ENCODE results near the gene CCDC74A.
"Not testable (repeated sequence)": the region's sequence is repeated elsewhere in the genome, so short reads cannot be mapped to it uniquely, and the experiment has no call there.

CCDC74A gene

DNA sequence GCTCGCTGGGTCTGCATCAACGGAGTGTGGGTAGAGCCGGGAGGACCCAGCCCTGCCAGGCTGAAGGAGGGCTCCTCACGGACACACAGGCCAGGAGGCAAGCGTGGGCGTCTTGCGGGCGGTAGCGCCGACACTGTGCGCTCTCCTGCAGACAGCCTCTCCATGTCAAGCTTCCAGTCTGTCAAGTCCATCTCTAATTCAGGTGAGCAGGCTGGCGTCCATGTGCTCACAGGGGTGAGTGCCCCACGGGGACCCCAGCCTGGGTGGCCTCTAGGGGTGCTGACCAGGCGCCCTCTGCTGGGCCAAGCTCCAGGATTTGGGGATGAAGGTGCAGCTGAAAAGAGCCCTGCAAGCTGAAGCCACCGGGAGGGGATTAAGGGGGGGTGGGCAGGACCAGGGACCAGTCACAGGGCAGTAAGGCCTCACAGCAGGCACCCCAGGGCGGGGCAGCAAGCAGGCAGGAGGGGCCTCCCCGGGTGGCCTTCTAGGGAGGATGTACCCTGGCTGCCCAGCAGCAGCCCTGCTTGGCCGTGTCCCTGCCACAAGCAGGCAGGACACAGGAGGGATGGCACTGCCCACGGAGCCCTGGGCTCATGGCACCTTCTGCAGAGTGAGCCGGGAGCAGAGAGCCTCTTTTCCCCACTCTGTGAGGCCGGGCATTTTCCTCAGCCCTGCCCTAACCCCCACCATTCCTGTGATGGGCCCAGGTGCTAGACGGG, 3.1 kb downstream of the CCDC74A start:
- not testable (repeated sequence) for DNase-seq; H3K4me3 Mint-ChIP-seq; H3K27ac Mint-ChIP-seq; H3K27me3 Mint-ChIP-seq; H3K9me3 Mint-ChIP-seq; H3K36me3 Mint-ChIP-seq (ENCODE audit: low read depth); ATAC-seq
- H3K4me1 Mint-ChIP-seq = peaks cover 16% of the 10 kb centered on the region

DNA sequence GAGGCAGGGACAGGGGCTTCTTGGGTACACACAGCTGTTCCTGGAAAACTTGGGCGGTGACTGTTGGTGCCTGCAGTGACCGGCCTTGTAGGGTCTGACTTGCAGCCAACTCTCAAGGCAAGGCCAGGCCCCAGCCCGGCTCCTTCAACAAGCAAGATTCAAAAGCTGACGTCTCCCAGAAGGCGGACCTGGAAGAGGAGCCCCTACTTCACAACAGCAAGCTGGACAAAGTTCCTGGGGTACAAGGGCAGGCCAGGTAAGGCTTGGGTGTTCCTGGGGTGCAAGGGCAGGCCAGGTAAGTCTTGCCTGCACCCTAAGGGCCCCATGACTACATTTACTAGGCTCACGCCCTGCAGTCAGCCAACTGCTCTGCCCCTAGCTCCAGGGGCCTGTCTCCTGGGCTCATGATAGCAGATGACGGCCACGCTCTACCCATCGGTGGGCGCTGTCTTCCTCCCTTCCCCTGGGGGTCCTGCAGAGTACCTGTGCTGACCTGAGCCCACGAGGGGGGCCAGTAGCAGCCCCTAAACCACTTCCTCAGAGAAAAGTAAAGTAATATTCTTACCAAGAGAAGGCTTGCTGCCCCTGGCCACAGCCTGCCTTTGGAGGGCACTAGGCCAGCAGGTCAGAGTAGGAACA, 4.0 kb downstream of the CCDC74A start:
- not testable (repeated sequence) for H3K9me3 Mint-ChIP-seq; ATAC-seq; DNase-seq; H3K36me3 Mint-ChIP-seq (ENCODE audit: low read depth); H3K4me3 Mint-ChIP-seq; H3K27me3 Mint-ChIP-seq; H3K27ac Mint-ChIP-seq
- H3K4me1 Mint-ChIP-seq = peaks cover 16% of the 10 kb centered on the region

DNA sequence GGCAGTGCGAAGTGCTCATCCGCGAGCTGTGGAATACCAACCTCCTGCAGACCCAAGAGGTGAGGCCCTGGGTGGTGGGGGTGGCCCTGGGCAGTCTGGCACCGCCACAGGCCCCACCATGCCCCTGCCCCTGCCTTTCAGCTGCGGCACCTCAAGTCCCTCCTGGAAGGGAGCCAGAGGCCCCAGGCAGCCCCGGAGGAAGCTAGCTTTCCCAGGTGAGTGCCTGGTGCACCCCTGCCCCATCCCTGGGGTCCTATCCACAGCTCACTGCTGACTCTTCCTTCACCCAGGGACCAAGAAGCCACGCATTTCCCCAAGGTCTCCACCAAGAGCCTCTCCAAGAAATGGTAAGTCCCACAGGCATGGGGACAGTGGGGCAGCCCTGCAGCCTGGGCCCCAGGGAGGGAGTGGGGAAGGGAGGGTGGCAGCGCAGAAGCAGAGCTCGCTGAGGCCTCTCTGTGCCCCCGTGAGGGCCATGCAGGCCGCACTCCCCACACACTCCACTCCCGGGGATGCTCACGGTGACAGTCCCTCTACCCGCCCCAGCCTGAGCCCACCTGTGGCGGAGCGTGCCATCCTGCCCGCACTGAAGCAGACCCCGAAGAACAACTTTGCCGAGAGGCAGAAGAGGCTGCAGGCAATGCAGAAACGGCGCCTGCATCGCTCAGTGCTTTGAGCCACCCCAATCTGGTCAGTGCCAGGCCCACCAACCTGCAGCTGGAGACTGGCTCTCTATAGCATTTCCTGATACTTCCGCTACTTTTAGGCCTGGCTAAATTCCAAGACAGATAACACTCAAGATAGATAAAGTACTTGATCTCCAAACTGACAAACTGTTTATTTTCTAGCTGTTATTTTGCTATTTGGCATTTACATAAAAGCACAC, 5.3 kb downstream of the CCDC74A start:
- not testable (repeated sequence) for H3K36me3 Mint-ChIP-seq (ENCODE audit: low read depth); ATAC-seq; H3K4me3 Mint-ChIP-seq; H3K27ac Mint-ChIP-seq; H3K27me3 Mint-ChIP-seq; DNase-seq; H3K9me3 Mint-ChIP-seq
- H3K4me1 Mint-ChIP-seq = peaks cover 11% of the 10 kb centered on the region

DNA sequence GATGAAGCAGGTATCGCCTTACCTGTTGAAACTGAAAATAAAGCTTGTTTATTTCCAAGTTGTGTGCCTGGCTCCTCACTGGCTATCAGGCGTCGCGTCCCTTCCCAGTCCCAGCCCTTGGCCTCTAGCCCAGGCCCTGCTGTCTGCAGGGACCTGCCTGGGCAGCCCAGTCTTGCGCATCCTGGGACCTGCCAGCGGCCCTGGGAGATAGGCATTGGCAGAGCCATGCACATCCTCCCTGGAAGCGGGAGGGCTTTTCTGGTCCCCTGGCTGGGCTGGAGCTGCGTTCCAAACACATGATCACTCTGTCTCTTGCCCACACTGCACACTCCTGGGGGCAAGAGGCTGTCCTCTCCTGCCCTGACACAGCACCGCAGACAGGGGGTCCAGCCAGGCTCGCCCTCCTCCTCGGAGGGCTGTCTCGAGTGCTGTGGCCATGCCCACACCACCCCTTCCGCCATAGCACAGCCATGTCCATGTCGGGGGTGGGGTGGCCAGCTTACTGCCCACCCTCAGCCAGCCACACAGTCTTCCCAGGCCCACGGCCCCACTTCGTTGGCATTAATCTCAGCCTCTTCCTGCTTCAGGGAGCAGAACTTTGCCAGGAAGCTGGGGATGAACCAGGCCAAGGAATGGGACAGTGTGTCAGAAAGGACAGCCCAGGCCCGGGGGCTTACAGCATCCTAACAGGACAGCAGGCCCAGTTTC, 6.1 kb downstream of the CCDC74A start:
- ATAC-seq; H3K4me3 Mint-ChIP-seq; H3K9me3 Mint-ChIP-seq; H3K36me3 Mint-ChIP-seq (ENCODE audit: low read depth); H3K27ac Mint-ChIP-seq; H3K4me1 Mint-ChIP-seq; H3K27me3 Mint-ChIP-seq; DNase-seq: not testable (repeated sequence)

GRCh38 chr2:131534317-131534672, 6.6 kb downstream of the CCDC74A start:
- ATAC-seq; H3K27ac Mint-ChIP-seq; DNase-seq; H3K36me3 Mint-ChIP-seq (ENCODE audit: low read depth); H3K27me3 Mint-ChIP-seq; H3K9me3 Mint-ChIP-seq; H3K4me3 Mint-ChIP-seq; H3K4me1 Mint-ChIP-seq: not testable (repeated sequence)

- not testable (repeated sequence) for H3K9me3 Mint-ChIP-seq, H3K4me1 Mint-ChIP-seq
These were observed 7.3 kb downstream of the CCDC74A start for GRCh38 chr2:131534965-131535364.

GRCh38 chr2:131535526-131535925, 7.8 kb downstream of the CCDC74A start:
- no peaks in the 10 kb centered on the region for H3K4me1 Mint-ChIP-seq
- ATAC-seq (no peak), DNase-seq (no peak)
- no peak overlapping the region for H3K4me3 Mint-ChIP-seq
- H3K27ac Mint-ChIP-seq = no peak overlapping the region
- no peaks in the 10 kb centered on the region for H3K36me3 Mint-ChIP-seq (ENCODE audit: low read depth)
- H3K9me3 Mint-ChIP-seq = no peaks in the 10 kb centered on the region
- H3K27me3 Mint-ChIP-seq = peaks cover 1% of the 10 kb centered on the region

More at GRCh38 chr2:131534965-131535364, 7.3 kb downstream of the CCDC74A start:
- H3K27ac Mint-ChIP-seq; ATAC-seq; H3K27me3 Mint-ChIP-seq; H3K36me3 Mint-ChIP-seq (ENCODE audit: low read depth); DNase-seq; H3K4me3 Mint-ChIP-seq: not testable (repeated sequence)

DNA sequence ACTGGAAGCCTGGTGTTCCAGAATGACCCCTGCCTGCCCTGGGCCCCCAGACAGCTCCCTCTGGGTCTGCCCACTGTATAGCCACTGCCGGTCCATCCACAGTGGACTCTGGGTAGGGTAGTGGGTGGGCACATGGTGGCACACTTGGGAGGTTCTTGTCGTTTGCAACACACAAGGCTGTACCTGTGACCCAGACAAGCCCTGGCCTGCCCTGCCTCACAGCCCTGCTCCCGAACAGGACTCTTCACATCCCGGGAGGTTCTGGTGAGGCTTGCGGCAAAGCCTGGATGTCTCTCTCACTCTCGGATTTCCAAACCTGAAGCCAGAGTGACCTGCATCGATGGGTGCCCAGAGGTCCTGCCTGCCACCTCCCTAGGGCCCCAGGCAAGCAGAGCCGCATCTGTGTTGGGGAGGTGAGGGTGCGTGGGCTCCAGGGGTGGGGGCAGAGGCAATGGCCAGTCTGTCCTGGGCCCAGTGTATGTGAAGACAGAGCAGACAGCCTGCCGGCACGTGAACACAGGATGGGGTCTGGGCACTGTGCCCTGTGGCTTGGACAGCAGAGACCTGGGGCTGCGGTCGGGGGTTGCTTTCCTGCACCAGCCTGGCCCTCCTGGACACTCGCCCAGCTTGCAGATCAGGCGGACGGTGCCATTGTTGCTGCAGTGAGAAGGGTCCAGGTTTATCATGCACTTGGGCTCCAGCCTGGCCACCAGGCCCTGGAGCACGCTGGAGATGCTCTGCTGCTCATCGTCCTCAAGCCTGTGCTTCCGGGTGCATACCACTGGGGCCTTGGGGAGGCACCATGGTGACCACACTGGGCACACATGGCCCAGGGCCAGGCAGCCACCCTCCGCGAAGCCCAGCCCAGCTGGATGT, 8.5 kb downstream of the CCDC74A start:
- not testable (repeated sequence) for DNase-seq; H3K4me1 Mint-ChIP-seq; ATAC-seq; H3K36me3 Mint-ChIP-seq (ENCODE audit: low read depth); H3K27me3 Mint-ChIP-seq; H3K9me3 Mint-ChIP-seq; H3K27ac Mint-ChIP-seq; H3K4me3 Mint-ChIP-seq

- ATAC-seq; DNase-seq; H3K4me3 Mint-ChIP-seq; H3K9me3 Mint-ChIP-seq; H3K4me1 Mint-ChIP-seq; H3K27ac Mint-ChIP-seq; H3K27me3 Mint-ChIP-seq; H3K36me3 Mint-ChIP-seq (ENCODE audit: low read depth): not testable (repeated sequence)
These were observed 9.2 kb downstream of the CCDC74A start for GRCh38 chr2:131536841-131537240.

DNA sequence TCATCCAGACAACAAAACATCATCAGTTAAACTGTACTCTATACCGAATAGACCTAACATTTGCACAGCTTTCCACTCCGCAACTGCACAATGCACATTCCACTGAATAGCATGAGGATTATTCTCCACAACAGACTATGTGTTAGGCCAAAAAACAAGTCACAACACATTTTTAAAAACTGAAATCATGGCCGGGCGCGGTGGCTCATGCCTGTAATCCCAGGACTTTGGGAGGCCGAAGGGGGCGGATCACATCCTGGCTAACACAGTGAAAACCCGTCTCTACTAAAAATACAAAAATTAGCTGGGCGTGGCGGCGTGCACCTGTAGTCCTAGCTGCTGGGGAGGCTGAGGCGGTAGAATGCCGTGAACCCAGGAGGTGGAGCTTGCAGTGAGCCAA, 11.2 kb downstream of the CCDC74A start:
- DNase-seq; H3K9me3 Mint-ChIP-seq; H3K36me3 Mint-ChIP-seq (ENCODE audit: low read depth); H3K4me1 Mint-ChIP-seq; H3K27me3 Mint-ChIP-seq; H3K4me3 Mint-ChIP-seq; H3K27ac Mint-ChIP-seq; ATAC-seq: not testable (repeated sequence)

- Mint-ChIP-seq H3K9me3 (no peaks in the 10 kb centered on the region), H3K4me3 (no peak overlapping the region), H3K4me1 (no peaks in the 10 kb centered on the region), H3K36me3 (ENCODE audit: low read depth) (no peaks in the 10 kb centered on the region), H3K27ac (no peak overlapping the region), H3K27me3 (peaks cover 4% of the 10 kb centered on the region)
- no peak for ATAC-seq
- no peak for DNase-seq
These were observed 15.0 kb downstream of the CCDC74A start for GRCh38 chr2:131542438-131543384.

DNA sequence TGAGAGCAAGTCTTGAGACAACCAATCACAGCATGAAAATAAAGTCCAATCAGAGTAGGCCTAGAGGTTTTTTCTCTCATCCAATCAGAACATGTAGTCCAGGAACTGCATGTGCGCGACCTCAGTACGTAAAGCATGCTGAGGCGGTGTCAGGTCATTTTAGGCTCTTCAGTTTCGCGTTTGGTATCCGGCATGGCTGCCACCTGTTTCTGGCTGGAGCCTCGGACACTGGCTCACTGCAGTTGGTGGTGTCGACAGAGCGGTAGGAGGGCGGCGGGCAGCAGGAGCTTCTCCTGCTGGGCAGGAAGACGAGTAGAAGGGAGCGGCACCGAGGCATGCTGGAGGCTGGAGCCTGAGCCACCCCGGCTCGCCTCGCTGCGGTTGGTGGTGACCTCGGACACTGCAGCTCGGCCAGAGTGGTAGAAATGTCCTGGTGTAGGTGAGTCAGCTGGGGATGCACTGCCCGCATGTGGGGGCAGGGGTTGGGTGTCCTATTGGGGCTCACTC, 15.8 kb downstream of the CCDC74A start:
- H3K9me3 Mint-ChIP-seq = no peaks in the 10 kb centered on the region
- DNase-seq = no peak
- ATAC-seq = no peak
- H3K27ac Mint-ChIP-seq = no peak overlapping the region
- H3K4me3 Mint-ChIP-seq = no peak overlapping the region
- no peaks in the 10 kb centered on the region for H3K36me3 Mint-ChIP-seq (ENCODE audit: low read depth)
- peaks cover 7% of the 10 kb centered on the region for H3K27me3 Mint-ChIP-seq
- H3K4me1 Mint-ChIP-seq = no peaks in the 10 kb centered on the region
